HG03442 (cell line): ENCODE data around the gene LYSMD4.

ENCODE experiments used
- ATAC-seq: cut with Tn5 transposase; IDR thresholded peaks from one replicate; pipeline ENCODE4 v1.9.1; 2021; ENCODE audit warnings: mild to moderate bottlenecking, moderate library complexity; ENCODE audit not compliant: unreplicated experiment

LYSMD4 gene

DNA sequence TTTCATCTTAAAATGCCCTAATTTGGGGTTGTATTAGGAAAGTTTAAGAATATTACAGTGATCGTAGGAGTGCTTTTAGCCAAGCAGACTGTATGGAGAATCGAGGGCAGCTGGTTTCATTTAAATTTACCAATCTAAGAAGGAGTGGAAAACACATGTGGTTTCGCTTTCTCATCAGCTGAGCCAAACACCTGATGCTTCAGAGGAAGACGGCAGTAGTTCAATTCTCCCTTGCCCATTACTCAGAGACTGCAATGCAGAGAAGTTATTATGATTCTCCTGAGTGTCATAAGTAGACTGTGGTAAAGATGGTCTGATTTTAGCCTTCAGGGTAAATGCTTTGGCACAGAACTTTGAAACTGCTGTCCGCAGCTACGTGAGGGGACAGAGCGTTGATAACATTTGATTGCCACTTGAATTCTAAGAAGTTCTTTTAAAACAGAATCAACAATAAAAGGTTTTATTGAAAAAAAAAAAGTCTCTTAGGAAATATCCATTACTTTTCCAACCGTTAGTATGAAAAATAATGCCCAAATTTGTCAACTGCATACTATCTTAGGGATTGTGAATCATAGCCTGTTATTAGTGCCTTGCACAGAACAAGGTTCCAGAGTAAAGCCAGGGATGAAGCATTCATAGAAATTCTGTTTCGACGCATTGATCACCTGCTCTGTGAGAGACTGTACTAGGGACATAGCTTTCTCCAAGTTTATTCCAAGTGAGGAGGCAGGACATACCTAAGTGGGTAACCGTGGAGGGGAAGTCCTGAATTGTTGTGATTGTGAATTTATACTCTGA lies 25.6 kb downstream of the LYSMD4 start:
- ATAC-seq = no peak

DNA sequence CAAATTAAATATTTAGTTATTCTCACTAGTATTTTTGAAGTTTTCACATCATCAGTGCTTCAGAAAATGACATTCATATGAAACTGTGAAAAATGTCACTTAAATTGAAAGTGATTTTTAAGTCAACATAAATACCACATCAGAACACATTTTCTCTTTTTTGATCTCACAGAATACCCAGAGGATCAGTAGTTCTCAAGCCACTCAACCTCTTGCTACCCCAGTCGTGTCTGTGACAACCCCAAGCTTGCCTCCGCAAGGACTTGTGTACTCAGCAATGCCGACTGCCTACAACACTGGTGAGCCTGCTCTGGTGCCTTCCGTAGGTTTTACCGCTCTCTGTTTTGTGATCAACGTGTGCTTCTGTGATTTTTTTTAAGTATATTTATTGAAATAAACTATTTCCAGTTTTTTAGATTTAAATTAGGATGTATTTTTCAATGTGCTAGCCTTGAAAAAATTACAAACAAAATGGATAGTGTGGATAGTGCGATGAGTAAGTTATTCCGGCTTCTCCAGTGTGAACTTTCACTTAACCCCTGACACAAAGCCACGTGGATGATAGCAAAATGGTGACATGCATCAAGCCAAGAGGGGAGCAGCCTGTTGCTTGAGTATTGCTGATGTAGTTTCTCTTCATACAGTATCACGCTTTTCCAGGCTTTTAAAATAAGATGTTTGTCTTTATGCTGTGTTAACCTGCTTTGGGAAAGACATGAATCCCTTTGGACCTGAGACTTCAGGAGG lies 26.5 kb downstream of the LYSMD4 start:
- no peak for ATAC-seq

DNA sequence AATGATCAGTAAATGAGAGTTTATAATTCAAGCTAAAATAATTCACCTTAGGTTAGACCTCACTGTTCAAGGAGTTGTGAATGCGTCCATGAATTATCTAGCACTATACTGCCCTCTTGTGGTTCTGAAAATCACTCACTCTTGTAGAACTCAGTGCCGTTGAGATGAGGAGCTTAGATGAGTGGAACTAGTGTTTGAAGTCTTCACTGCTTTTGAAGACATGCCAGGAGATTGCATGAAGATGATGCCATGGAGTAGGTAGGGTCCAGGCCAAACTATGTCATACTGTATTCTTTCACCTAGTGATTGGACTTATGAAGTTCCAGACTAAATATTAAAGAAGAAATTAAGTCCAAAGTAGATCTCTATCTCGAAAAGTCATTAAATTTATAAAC lies 28.8 kb downstream of the LYSMD4 start:
- ATAC-seq = peak; percentile 67

DNA sequence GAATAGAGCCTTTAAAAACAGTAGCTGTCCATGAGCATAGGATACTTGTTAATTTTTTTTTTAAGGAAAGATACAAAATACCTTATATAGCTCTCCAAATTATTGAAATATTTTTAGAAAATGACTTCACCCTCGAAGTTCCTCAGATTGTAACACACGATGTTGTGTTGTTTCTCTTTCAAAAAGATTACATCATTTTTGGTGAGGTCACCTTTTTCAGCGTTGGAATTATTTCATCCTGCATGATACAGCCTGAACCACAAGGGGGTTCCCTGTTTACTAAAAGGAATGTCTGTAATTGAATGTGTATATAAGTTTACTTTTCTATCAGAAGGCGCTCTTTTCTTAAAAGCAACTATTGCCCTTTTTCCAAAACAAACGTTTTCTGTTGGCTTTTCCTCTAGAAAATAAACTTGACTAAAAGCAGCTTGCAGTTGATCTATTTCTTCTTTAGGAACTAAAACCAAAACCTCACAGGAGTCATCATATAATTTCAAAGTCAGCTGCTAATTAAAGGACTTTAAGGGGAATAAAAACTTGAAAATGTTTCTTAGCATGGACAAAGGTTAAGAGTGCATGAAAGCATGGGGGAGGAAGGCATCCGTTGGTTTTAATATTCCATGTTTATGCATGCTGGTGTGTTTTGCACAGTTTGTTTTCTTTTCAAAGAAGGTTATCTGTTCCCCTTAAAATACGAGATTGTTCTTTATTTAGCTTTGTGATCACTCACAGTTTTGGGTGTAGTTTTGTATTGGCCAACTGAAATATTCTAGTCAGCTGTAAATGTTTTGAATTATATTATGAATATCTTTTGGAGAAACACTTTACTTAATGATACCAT lies 29.4 kb downstream of the LYSMD4 start:
- peak; percentile 58 for ATAC-seq

DNA sequence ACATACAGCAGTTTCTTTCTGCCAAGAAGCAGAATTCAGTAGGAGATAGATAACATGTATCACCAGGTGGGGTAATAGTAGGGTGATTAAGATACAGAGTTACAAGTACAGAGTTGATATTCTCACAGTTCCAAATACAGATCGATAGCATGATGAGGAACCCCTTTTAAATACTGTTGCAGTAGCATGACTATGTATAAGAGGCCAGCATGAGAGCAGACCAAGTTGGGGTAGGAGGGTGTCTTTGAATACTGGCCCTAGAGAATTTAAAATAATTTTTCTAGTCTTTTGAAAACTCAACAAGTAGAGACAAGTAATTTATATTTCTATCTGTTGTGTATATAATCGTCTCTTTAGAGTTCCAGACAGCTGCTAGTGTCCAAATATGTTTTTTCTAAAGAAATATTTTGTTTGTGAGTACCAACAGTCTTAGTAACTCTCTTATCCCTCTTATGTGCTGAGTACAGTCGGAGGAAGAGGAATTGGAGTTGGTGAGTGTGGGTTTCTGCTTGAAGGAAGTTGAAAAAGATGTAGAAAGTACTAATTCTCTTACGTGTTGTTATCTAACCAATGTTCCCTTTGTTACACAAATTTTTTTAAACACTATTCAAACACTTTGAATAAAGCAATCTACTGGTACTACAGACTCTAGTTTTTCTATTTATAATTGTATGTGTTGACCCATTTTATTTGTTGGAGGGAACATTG lies 30.2 kb downstream of the LYSMD4 start:
- ATAC-seq = peak; percentile 4

DNA sequence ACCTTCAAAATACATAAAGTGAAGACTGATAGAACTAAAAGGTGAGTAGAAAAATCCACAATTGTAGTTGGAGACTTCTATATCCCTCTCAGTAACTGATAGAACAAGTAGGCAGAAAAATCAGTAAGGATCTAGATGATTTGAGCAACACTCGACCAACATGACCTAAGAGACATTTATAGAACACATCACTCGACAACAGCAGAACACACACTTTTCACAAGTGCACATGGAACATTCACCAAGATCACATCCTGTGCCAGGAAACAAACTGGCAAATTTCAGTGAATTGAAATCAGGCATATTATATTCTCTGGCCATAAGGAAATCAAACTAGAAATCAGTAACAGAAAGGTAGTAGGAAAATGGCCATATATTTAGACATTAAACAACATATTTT lies 37.1 kb downstream of the LYSMD4 start:
- no peak for ATAC-seq

DNA sequence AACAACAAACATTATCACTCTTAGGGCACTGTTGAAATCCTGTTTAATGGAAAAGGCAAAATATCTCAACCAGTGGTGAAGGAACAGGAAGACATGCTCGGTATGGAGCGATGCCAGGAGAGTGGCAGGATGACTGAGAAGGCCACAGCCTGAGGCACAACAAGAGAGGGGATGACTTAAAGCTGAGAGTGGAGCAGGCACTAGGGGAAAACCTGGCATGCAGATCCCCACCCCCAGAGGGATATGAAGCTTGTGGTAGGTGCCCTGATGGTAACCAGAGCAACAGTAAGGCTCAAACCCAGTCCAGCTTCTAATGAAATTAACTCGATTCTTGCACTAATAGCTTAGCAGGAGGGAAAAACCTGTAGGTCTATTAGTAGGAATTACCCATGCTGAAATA lies 40.4 kb downstream of the LYSMD4 start:
- ATAC-seq = no peak

DNA sequence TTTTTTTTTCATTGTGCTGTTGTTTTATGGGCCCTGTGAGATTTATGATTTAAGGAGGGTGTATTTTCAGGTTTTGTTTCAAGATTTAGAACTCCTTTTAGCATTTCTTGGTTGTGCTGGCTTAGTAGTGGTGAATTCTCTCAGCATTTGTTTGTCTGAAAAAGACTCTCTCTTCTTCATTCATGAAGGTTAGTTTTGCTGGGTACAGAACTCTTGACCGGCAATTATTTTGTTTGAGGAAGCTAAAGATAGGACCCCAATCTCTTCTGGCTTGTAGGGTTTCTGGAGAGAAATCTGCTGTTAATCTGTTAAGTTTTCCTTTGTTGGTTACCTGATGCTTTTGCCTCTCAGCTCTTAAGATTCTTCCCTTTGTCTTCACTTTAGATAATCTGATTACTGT lies 46.9 kb downstream of the LYSMD4 start:
- no peak for ATAC-seq

DNA sequence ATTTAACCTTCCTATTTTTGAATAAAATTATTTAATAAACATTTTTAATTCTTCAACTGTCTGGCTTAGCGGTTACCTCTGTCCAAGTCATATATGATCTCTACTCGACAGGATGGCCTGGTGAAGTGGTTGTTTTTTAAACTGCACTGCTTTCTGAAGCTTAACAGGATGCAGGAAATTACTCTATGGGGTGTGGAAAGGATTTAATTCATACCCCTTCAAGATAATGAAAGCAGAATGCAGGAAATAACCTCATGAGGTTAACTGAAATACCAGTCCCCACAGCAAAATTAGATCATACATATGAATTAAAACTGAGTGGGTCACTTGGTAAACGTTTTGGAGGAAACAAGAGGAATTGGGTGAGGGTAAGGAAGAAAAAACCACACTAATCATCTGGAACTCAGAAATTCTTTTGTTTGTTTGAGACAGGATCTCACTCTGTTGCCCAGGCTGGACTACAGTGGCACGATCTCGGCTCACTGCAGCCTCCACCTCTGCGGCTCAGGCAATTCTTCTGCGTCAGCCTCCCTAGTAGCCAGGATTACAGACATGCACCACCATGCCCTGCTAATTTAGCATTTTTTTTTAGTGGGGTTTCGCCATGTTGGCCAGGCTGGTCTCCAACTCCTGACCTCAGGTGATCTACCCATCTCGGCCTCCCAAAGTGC lies 50.1 kb downstream of the LYSMD4 start:
- no peak for ATAC-seq

DNA sequence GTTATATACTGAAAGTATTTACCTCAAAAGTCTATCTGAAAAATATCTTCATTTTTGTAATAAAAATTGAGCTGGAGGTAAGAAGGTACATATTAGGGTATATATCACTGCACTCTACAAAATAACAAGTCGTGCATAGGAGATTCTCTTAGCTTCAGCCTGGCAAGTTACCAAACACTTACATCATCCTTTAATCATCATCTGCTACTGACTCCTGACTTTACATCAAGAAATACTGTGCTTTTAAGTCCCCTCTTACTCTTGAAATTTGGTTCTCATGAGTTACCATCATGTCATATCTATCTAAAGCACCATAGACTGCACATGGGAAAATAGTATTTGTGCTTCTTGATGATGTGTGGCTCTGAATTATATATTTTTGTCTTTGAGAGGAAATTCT lies 50.8 kb downstream of the LYSMD4 start:
- no peak for ATAC-seq

DNA sequence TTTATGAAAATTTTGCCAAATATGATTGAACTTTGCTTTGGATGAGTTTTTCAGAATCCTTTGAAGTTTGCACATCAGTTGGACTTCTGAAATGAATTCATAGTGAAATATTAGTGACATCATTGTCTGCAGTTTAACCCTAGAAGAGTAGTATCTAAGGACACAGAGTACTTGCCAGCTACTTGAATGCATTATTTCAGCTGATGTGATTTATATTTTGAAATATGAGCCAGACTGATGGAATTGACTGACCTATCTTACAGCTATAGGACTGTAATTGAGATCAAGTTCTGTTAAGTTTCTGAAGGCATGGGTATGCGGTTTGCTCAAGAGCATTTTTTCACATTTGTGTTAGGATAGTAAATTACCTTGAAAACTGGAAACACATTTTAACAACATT lies 51.2 kb downstream of the LYSMD4 start:
- no peak for ATAC-seq

DNA sequence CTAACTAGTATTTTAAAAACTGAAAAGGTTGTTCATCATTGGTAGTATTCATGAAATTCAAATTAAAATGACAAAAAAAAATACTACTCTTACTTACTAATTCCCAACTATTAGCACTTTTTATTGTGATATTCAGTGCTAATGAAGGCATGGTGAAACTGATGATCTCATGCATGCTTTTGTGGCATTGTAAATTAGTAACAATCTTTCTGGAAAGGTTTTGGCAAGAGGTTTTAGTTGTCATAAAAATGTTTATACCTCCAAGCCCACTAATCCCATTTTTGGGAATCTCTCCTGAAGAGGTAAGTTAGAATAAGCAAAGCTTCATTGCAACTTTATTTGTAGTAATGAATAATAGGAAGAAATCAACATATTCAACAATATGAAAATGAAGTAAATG lies 53.0 kb downstream of the LYSMD4 start:
- ATAC-seq = no peak

DNA sequence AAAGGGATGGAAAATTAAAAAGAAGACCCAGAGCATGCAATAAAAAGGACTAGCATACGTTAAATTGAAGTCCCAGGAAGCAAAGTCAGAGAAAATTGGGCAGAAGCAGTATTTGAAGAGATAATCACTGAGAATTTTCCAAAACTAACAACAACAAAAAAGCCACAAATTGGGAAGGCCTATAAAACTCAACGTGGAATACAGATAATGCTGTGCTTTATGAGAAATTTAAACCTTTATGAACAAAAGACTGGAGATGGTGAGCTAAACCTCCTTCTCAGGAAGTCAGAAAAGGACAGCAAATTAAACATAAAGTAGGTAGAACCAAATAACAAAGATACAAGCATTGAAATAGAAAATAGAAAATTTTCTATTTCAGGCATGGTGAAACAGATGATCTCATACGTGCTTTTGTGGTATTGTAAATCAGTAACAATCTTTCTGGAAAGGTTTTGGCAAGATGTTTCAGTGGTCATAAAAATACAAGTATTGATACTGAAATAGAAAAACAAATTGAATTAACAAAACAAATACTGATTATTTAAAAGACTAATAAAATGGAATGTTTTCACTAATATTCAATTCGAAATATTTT lies 55.6 kb downstream of the LYSMD4 start:
- no peak for ATAC-seq
